A673 (cell line): ENCODE measurements around the gene SERGEF. TPM values are rescaled to one million over a fixed set of nuclear protein-coding genes. Genes with fewer than 3 reads are reported as not detected.

Source experiments
- BruUV-seq: library from RNA; stranded (reverse); fragments of 400-500 nt; replicated peaks from 2 replicates; lab custom pipeline; 2021; lab: Mats Ljungman, UMichigan
- CTCF ChIA-PET: fragments of 300-600 bp; sonication (Branson Sonifier 250); formaldehyde crosslinking; loops from one replicate; lab custom pipeline; 2022; ENCODE audit warnings: antibody characterized with exemption; lab: Charles Lee
- POLR2A ChIA-PET: fragments of 300-600 bp; sonication (Branson Sonifier 250); formaldehyde crosslinking; loops from one replicate; lab custom pipeline; 2022; ENCODE audit warnings: antibody characterized with exemption; ENCODE audit not compliant: low non-redundant PET; lab: Charles Lee
- DNase-seq: peaks from one replicate; pipeline ENCODE4 v3.0.0-alpha.2; 2015; ENCODE audit warnings: low spot score
- H3K27ac ChIP-seq: fragments of 200-600 bp; sonication (generic); 2 replicates; pipeline ENCODE4 v1.5.1; 2016; ENCODE audit warnings: mixed run types, low read depth, mild to moderate bottlenecking, mixed read lengths, antibody characterized with exemption, low read length; ENCODE audit not compliant: poor library complexity, severe bottlenecking
- H3K27me3 ChIP-seq: fragments of 200-600 bp; sonication (generic); replicated peaks from 2 replicates; pipeline ENCODE4 v1.6.1; 2017; ENCODE audit warnings: mixed run types, low read depth, mild to moderate bottlenecking, mixed read lengths, antibody characterized with exemption, low read length; ENCODE audit not compliant: insufficient read depth, poor library complexity
- H3K36me3 ChIP-seq: fragments of 200-600 bp; sonication (generic); 2 replicates; pipeline ENCODE4 v1.6.1; 2016; ENCODE audit warnings: mixed run types, mild to moderate bottlenecking, mixed read lengths, antibody characterized with exemption, low read length; ENCODE audit not compliant: insufficient read depth, poor library complexity, severe bottlenecking
- H3K4me1 ChIP-seq: fragments of 200-600 bp; sonication (generic); 2 replicates; pipeline ENCODE4 v1.6.1; 2017; ENCODE audit warnings: mixed run types, mild to moderate bottlenecking, mixed read lengths, antibody characterized with exemption, low read length; ENCODE audit not compliant: insufficient read depth, poor library complexity, severe bottlenecking
- H3K4me3 ChIP-seq: fragments of 200-600 bp; sonication (generic); 2 replicates; pipeline ENCODE4 v1.5.1; 2016; ENCODE audit warnings: low read depth, mixed run types, mild to moderate bottlenecking, mixed read lengths, low read length; ENCODE audit not compliant: poor library complexity, severe bottlenecking
- H3K9me3 ChIP-seq: fragments of 200-600 bp; sonication (generic); 2 replicates; pipeline ENCODE4 v1.6.1; 2016; ENCODE audit warnings: mixed run types, low read depth, mild to moderate bottlenecking, mixed read lengths, antibody characterized with exemption, low read length; ENCODE audit not compliant: poor library complexity, severe bottlenecking
- EZH2 ChIP-seq: fragments of 200-600 bp; sonication (generic); IDR thresholded peaks from 2 replicates; pipeline ENCODE4 v1.6.1; 2017; ENCODE audit warnings: borderline replicate concordance, low read depth, mild to moderate bottlenecking, mixed read lengths, antibody characterized with exemption, low read length; ENCODE audit not compliant: poor library complexity, severe bottlenecking
- intact Hi-C: fragments of 100-400 bp; cut with micrococcal nuclease; formaldehyde crosslinking; loops from one replicate; pipeline ENCODE4 v1.10.0; 2022; ENCODE audit not compliant: unreplicated experiment
- total RNA-seq: library from RNA; stranded (reverse); gene quantifications from 2 replicates; pipeline ENCODE4 v1.2.3, GENCODE V29; 2021
- TF ChIP-seq, protein P1 (sequence below): fragments of 300-800, 200-600 bp; sonication (generic); conservative IDR thresholded peaks from 2 replicates; pipeline ENCODE4 v1.5.1; 2017; ENCODE audit warnings: low read depth, mild to moderate bottlenecking, antibody characterized with exemption, low read length, moderate library complexity, mixed read lengths

SERGEF gene
- total RNA-seq, 1 experiment from 2014 or later, result 15.2 TPM

- Histone ChIP-seq H3K9me3 (no peaks in the 10 kb centered on the region), H3K27ac (no peak overlapping the region), H3K4me1 (no peaks in the 10 kb centered on the region), H3K4me3 (no peak overlapping the region), H3K27me3 (no peaks in the 10 kb centered on the region), H3K36me3 (no peaks in the 10 kb centered on the region)
- TF ChIP-seq, protein P1, sequence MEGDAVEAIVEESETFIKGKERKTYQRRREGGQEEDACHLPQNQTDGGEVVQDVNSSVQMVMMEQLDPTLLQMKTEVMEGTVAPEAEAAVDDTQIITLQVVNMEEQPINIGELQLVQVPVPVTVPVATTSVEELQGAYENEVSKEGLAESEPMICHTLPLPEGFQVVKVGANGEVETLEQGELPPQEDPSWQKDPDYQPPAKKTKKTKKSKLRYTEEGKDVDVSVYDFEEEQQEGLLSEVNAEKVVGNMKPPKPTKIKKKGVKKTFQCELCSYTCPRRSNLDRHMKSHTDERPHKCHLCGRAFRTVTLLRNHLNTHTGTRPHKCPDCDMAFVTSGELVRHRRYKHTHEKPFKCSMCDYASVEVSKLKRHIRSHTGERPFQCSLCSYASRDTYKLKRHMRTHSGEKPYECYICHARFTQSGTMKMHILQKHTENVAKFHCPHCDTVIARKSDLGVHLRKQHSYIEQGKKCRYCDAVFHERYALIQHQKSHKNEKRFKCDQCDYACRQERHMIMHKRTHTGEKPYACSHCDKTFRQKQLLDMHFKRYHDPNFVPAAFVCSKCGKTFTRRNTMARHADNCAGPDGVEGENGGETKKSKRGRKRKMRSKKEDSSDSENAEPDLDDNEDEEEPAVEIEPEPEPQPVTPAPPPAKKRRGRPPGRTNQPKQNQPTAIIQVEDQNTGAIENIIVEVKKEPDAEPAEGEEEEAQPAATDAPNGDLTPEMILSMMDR, result peak; percentile 66
- no peak for TF ChIP-seq EZH2
- ChIA-PET CTCF (interaction anchor here (1.0 to 3.8 kb wide), 5 partner anchors 9 to 380 kb away, joined by 4 to 55 read pairs (median 4); partner anchors contain the start of gene KCNC1), POLR2A (no interaction called here)
- no TSS peak for BruUV-seq
- DNase-seq, result peak; percentile 47
- intact Hi-C loops, result loop anchor here (1.0 kb wide), 3 partner anchors 218 to 379 kb away; no protein-coding TSS in a partner anchor
These were observed 34.1 kb downstream of the SERGEF start for GRCh38 chr11:17978553-17979287.

DNA sequence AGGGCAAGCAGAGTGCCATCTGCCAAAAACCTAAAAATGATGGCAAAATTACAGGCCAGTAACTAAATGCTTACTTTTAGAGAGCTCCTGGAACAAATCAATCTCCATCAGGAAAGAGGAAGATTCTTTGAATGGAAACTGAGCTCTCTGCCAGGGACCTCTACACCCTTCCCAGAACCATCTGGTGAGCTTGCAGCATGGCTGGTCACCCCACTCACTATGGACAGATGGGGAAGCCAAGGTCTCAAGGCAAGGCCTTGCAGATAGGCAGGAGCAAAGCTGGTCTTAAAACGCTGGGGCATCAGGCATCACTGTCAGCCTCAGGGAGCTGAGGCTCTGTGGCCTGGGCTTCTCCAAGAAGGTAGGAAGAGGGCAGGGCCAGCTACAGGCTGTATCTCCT, 36.2 kb downstream of the SERGEF start:
- ChIA-PET POLR2A (no interaction called here), CTCF (interaction anchor here (1.1 to 3.8 kb wide), 2 partner anchors 210 to 245 kb away, joined by 4 to 55 read pairs; no protein-coding TSS in a partner anchor)
- TF ChIP-seq, protein P1, result no peak
- TF ChIP-seq EZH2, result no peak
- H3K27ac ChIP-seq, result no peak overlapping the region
- no peaks in the 10 kb centered on the region for H3K9me3 ChIP-seq
- H3K36me3 ChIP-seq, result no peaks in the 10 kb centered on the region
- no peaks in the 10 kb centered on the region for H3K27me3 ChIP-seq
- H3K4me1 ChIP-seq, result no peaks in the 10 kb centered on the region
- intact Hi-C loops, result no loop called here
- BruUV-seq, result no TSS peak
- no peak for DNase-seq
- H3K4me3 ChIP-seq, result no peak overlapping the region

DNA sequence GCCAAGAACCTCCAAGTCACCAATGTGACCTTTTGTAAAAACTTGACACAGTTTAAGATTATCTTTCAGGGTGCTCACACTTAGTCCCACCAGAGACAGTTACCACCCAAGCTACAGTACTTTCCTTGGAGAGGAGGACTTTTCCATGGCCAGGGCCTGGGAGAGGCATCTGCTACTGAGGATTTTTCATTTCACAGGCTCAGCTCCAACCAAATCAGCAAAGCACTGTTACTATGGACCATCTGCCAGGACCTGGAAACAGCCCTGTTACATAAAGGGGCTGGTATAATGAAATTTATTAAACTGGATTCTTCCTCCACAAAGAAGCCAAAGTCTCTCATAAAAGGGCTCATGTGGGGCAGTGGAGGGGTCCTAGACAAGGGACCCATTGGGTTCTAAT, 38.6 kb downstream of the SERGEF start:
- H3K27me3 ChIP-seq, result no peaks in the 10 kb centered on the region
- no peak overlapping the region for H3K27ac ChIP-seq
- ChIA-PET CTCF (interaction anchor here (2.8 kb wide), 1 partner anchor 243 kb away, joined by 47 read pairs; no protein-coding TSS in a partner anchor), POLR2A (no interaction called here)
- no peaks in the 10 kb centered on the region for H3K36me3 ChIP-seq
- no peak for DNase-seq
- intact Hi-C loops, result no loop called here
- H3K4me1 ChIP-seq, result no peaks in the 10 kb centered on the region
- BruUV-seq, result no TSS peak
- TF ChIP-seq, protein P1, result no peak
- no peak for TF ChIP-seq EZH2
- no peaks in the 10 kb centered on the region for H3K9me3 ChIP-seq
- H3K4me3 ChIP-seq, result no peak overlapping the region
